Sigmoid colon (tissue), 7 donors: ENCODE measurements around the gene DTNBP1. TPM values are rescaled to one million over a fixed set of nuclear protein-coding genes. Genes with fewer than 3 reads are reported as not detected.
A peak's percentile ranks its signal among the peaks of the same experiment; 100 is the strongest.

Source experiments
- DNase-seq: peaks from one replicate; pipeline ENCODE4 v3.0.0-alpha.2; 2019
- H3K27ac ChIP-seq, 4 donors: fragments of 200-600 bp; sonication (generic); one replicate each; pipeline ENCODE4 v1.5.1; 2016 to 2019; ENCODE audit warnings: mild to moderate bottlenecking in 1 of 4
- H3K27me3 ChIP-seq, 3 donors: fragments of 200-600 bp; sonication (generic); one replicate each; pipeline ENCODE4 v1.5.1; 2019; ENCODE audit warnings: mild to moderate bottlenecking in 1 of 3
- H3K36me3 ChIP-seq, 4 donors: fragments of 200-600 bp; sonication (generic); one replicate each; pipeline ENCODE4 v1.5.1; 2016 to 2019
- H3K4me1 ChIP-seq, 4 donors: fragments of 200-600 bp; sonication (generic); one replicate each; pipeline ENCODE4 v1.5.1; 2017 to 2019
- H3K4me3 ChIP-seq, 4 donors: fragments of 200-600 bp; sonication (generic); one replicate each; pipeline ENCODE4 v1.5.1; 2017 to 2019; ENCODE audit warnings: mild to moderate bottlenecking in 2 of 4, moderate library complexity in 1 of 4
- H3K9me3 ChIP-seq, 4 donors: fragments of 200-600 bp in 3 of 4; sonication (generic) in 3 of 4; one replicate each; pipeline versions ENCODE4 v1.5.1 to v1.6.1; 2013 to 2019
- CTCF ChIP-seq, 4 experiments: fragments of 450-650 bp in 3 of 4; fragments of 200-600 bp in 1 of 4; IDR thresholded peaks; one replicate each; pipeline ENCODE4 v1.5.1; 2016 to 2019; ENCODE audit warnings: antibody characterized with exemption in 4 of 4, mild to moderate bottlenecking in 3 of 4, moderate library complexity in 2 of 4
- EP300 ChIP-seq, 4 donors: sonication (generic); formaldehyde crosslinking; IDR thresholded peaks; one replicate each; pipeline ENCODE4 v1.6.1; 2017; ENCODE audit warnings: antibody characterized with exemption in 4 of 4
- POLR2A ChIP-seq, 2 donors: fragments of 450-650 bp; IDR thresholded peaks; one replicate each; pipeline ENCODE4 v1.6.1; 2016; ENCODE audit warnings: antibody characterized with exemption in 2 of 2, mild to moderate bottlenecking in 2 of 2, moderate library complexity in 2 of 2
- POLR2AphosphoS5 ChIP-seq, 4 donors: sonication (generic); formaldehyde crosslinking; IDR thresholded peaks; one replicate each; pipeline ENCODE4 v1.6.1; 2017; ENCODE audit warnings: antibody characterized with exemption in 4 of 4
- WGBS, 2 donors: extraction: QIAGEN DNeasy Blood & Tissue Kit; methylation state at CpG; one replicate each; pipeline ENCODE4 v1.1.7; 2013; 5-methylcytosine and 5-hydroxymethylcytosine counted together
- intact Hi-C: fragments of 100-400 bp; cut with DNase I; formaldehyde crosslinking; loops from one replicate; pipeline ENCODE4 v1.15.1; 2023
- polyA plus RNA-seq, 3 donors: library from polyadenylated mRNA; stranded (reverse); fragments of 200-250 nt; gene quantifications; one replicate each; pipeline ENCODE4 v1.2.3, GENCODE V29; 2013
- total RNA-seq, 4 donors: library from RNA; depleted of rRNA; stranded (reverse); fragments of >200 nt; gene quantifications; one replicate each; pipeline ENCODE4 v1.1.0, GENCODE V29; 2016
- donor health status: healthy with polysubstance abuse.
- donor health status: Bipolar disorder and iron deficiency.
- donor health status: healthy.

Gene DTNBP1
- total and polyA plus RNA-seq, 7 donors = 12.8 to 25.8 (median 18.7) TPM

- Histone ChIP-seq H3K27me3 (no peaks in the 10 kb centered on the region), H3K27ac (peak overlapping the region in 2 of 4 donors; percentile 3 to 9), H3K4me1 (peaks cover 0 to 23% (median 6%) of the 10 kb centered on the region in 4 donors), H3K9me3 (no peaks in the 10 kb centered on the region), H3K36me3 (peaks cover 0 to 6% (median 4%) of the 10 kb centered on the region in 4 donors), H3K4me3 (no peak overlapping the region)
- intact Hi-C loops = loop anchor here (10.0 kb wide), 1 partner anchor 374 kb away; no protein-coding TSS in a partner anchor
- no peak for DNase-seq
- TF ChIP-seq POLR2AphosphoS5 (IDR thresholded peaks at IDR 0.05) (peak in 1 of 4 donors; percentile 25), EP300 (IDR thresholded peaks at IDR 0.05) (no peak)
- 65 to 87% methylated on average over 7 of the region's 7 CpGs for WGBS, 2 donors
Observed at GRCh38 chr6:15628499-15629131, 34.2 kb downstream of the DTNBP1 start.

GRCh38 chr6:15627821-15628220 lies 35.0 kb downstream of the DTNBP1 start:
- intact Hi-C loops = loop anchor here (10.0 kb wide), 1 partner anchor 373 kb away; no protein-coding TSS in a partner anchor
- no peak for DNase-seq
- H3K27me3 ChIP-seq = no peaks in the 10 kb centered on the region
- 95 to 97% methylated on average over 2 of the region's 2 CpGs for WGBS, 2 donors
- H3K27ac ChIP-seq = no peak overlapping the region
- no peaks in the 10 kb centered on the region for H3K9me3 ChIP-seq
- no peak for TF ChIP-seq EP300 (IDR thresholded peaks at IDR 0.05)
- TF ChIP-seq POLR2A (IDR thresholded peaks at IDR 0.05) = no peak
- no peak for TF ChIP-seq POLR2AphosphoS5 (IDR thresholded peaks at IDR 0.05)
- no peak for TF ChIP-seq CTCF (IDR thresholded peaks at IDR 0.05)
- peaks cover 0 to 28% (median 11%) of the 10 kb centered on the region in 4 donors for H3K4me1 ChIP-seq
- H3K4me3 ChIP-seq = no peak overlapping the region
- peaks cover 0 to 6% (median 2%) of the 10 kb centered on the region in 4 donors for H3K36me3 ChIP-seq

GRCh38 chr6:15626878-15627674 lies 35.8 kb downstream of the DTNBP1 start:
- Histone ChIP-seq H3K4me3 (no peak overlapping the region), H3K36me3 (peaks cover 0 to 6% (median 2%) of the 10 kb centered on the region in 4 donors), H3K27ac (no peak overlapping the region), H3K9me3 (no peaks in the 10 kb centered on the region), H3K4me1 (peaks cover 0 to 36% (median 12%) of the 10 kb centered on the region in 4 donors), H3K27me3 (no peaks in the 10 kb centered on the region)
- 87 to 88% methylated on average over 8 of the region's 8 CpGs for WGBS, 2 donors
- DNase-seq = no peak
- TF ChIP-seq EP300 (IDR thresholded peaks at IDR 0.05) (no peak), POLR2A (IDR thresholded peaks at IDR 0.05) (no peak), CTCF (IDR thresholded peaks at IDR 0.05) (no peak), POLR2AphosphoS5 (IDR thresholded peaks at IDR 0.05) (no peak)
- intact Hi-C loops = loop anchor here (10.0 kb wide), 1 partner anchor 372 kb away; no protein-coding TSS in a partner anchor

- Histone ChIP-seq H3K27ac (no peak overlapping the region), H3K27me3 (no peaks in the 10 kb centered on the region), H3K9me3 (no peaks in the 10 kb centered on the region), H3K4me3 (no peak overlapping the region), H3K4me1 (peaks cover 0 to 45% (median 20%) of the 10 kb centered on the region in 4 donors), H3K36me3 (peaks cover 0 to 6% (median 2%) of the 10 kb centered on the region in 4 donors)
- DNase-seq = no peak
- intact Hi-C loops = loop anchor here (10.0 kb wide), 1 partner anchor 371 kb away; no protein-coding TSS in a partner anchor
- TF ChIP-seq CTCF (IDR thresholded peaks at IDR 0.05) = no peak
- TF ChIP-seq POLR2AphosphoS5 (IDR thresholded peaks at IDR 0.05) = no peak
- no peak for TF ChIP-seq POLR2A (IDR thresholded peaks at IDR 0.05)
- TF ChIP-seq EP300 (IDR thresholded peaks at IDR 0.05) = no peak
- WGBS, 2 donors = 88 to 92% methylated on average over 1 of the region's 1 CpG
Observed at GRCh38 chr6:15626160-15626559, 36.7 kb downstream of the DTNBP1 start.
